UCSD-AML1 (cell line): ENCODE results near the gene MZT2B.
"Not testable (repeated sequence)": the region's sequence is repeated elsewhere in the genome, so short reads cannot be mapped to it uniquely, and the experiment has no call there.

Experiments
- DNase-seq: peaks from one replicate; lab custom pipeline; 2025; ENCODE audit not compliant: unreplicated experiment; lab: John Stamatoyannopoulos, UW

Gene MZT2B

DNA sequence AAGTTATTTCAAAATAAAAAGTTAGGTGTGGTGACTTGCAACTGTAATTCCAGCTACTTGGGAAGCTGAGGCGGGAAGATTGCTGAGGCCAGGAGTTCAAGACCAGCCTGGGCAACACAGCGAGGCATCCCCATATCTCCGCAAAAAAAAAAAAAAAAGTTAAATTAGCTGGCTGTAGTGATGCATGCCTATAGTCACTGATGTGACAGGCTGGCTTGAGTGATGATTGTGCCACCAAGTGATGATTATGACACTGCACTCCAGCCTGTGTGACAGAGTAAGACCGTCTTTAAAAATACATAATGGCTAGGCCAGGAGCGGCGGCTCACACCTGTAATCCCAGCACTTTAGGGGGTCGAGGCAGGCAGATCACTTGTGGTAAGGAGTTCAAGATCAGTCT is 12.2 kb upstream of the MZT2B start:
- DNase-seq: no peak

DNA sequence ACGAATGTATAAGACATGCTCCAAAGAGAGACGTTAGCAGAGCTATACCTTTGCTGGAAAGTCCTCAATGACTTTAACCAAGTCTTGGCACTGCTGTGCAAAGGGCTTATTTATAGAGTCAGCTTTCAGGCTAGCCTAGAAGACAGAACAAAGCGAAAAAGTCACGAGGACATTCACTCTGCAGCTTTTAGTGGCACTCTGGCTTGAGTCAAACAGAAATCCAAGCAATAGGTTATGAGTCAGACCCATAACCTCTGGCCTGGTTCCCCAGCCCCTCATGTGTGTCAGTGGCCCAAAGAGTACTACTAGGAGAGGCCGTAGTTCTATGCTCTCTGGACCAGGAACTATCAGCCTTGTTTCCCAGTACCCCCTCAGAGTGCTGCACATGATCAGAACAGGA is 7.2 kb upstream of the MZT2B start:
- DNase-seq: not testable (repeated sequence)

DNA sequence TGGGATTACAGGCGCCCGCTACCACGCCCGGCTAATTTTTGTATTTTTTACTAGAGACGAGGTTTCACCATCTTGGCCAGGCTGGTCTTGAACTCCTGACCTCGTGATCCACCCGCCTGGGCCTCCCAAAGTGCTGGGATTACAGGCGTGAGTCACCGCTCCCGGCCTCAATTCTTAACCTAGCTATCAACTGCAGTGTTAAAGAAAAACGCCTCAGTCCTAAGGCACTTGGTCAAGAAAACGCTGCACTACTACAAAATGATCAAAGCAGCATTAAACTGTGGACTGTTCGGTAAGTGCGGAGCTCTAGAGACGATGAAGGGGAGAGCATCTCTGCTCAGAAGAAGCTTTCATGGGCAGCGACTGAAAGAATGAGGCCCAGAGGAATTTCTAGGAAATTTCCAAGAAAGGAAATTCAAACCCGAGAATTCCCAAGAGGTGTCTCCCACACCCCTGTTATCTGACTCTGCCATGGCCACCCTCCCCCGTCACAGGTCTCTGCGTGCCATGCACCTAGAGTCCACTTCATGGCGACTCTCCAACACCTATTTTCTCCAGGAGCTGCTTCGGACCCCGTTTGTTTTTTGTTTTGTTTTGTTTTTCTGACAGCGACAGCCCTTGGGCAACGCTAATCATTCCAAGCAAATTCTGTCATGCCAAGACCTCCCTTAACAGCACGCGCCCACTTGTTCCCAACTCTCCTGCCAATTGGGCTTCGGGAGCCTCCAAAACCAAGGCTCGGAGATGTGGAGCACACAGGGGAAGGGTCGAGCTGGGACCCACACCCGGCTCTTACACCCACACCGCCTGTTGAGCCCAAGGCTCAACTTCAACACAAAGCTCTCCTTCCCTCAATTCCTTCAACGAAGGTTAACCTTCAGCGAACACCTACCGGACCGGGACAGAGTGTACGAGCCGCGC is 1.4 kb upstream of the MZT2B start:
- DNase-seq: not testable (repeated sequence)

DNA sequence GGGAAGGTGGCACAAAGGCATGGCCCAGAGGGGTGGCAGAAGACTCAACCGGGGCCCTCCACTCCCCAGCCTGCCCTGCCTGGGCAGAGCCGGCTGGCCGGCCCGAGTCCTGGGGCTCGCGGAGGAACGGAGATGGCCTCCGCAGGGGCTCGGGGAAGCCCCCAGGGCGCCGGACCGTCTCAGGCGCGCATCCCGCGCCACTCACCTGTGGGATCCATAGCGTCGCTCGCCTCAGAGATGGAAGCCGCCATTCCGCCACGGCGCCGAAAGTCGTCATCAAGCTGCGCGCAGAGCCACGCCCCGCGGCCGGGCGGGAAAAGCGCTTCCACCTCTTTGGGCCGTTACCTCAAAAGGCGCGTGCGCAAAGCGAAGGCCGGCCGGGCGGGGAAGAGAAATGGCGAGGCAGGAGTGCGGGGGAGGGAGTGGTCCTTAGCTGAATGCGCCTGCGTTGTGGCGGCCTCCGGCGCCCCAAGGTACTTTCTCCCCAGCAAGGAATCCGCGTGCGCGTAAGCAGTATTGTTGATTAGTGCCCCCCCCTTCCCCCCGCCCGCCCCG is 660 bp upstream of the MZT2B start, which contains the start of gene SMPD4:
TSS of gene SMPD4 (minus strand) at position 278 of the 555 bp plus-strand sequence. CDS start 5,010 bp downstream, outside the sequence.
- DNase-seq: peak; percentile 98

DNA sequence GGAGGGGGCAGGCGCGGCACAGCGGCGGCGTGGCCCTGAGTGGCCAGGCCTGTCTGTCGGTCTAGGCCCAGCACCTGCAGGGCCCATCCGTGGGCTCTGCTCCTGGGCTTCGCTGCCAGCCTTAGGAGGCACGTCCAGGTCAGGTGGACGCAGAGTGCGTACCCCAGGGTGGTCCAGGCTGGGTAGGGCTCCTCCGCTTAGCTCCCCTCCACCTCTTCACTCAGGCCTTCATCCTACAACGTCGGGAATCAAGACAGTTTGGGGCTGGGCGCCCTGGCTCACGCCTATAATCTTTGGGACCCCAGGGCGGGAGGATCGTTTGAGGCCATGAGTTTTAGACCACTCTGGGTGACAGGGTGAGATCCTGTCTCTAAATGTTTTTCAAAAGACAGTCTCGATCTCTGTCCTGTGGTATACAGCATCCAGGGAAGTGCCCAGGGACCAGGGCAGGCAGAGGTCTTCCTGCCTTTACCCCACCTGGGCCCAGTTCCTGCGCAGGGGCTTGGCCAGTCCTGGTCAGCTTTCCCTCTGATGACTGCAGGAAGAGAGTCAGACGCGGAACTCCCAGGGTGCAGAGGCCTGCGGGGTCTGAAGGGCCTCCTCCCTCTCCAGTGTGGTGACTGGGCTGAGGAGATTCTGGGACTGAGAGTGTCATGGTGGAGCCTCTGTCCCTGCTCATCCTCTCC is 907 bp downstream of the MZT2B start:
- DNase-seq: peak; percentile 28

GRCh38 chr2:130183512-130184373 is 1.7 kb downstream of the MZT2B start:
- DNase-seq: no peak

- DNase-seq: no peak
These were observed 3.4 kb downstream of the MZT2B start for GRCh38 chr2:130185436-130185835.

DNA sequence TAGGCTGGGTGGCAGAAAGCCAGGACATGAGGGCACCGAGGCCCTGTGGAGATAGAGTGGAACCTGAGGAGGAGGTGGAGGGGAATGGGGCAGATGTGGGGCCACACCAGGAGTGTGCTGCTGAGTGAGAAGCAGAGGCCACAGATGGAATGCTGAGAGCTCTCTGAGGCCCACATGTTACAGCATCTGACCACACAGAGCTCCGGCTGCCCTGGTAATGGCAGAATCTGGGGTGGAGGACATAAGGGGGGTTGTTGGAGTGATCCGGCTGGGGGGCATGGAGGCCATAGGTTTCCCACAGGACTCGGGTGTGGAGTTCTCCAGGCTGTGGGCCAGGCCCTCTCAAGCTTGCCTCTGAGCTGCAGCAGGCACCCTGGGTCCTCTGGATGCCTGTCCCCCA is 3.8 kb downstream of the MZT2B start:
- no peak for DNase-seq

DNA sequence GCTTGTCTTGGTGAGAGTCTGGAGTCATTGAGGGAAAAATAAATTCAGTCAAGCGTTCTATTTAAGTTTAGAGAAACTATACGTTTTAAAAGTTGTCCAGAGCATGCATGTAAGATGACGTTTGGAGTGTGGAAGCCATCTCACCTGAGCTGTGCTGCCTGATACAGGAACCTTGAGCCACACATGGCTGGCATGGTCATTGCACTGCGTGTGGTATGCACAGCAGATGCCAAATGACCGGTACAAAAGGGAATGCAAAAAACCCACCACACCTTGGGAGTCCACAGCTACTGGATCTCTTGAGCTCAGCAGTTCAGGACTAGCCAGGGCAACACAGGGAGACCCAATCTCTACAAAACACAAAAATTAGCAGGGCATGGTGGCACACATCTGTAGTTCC is 4.3 kb downstream of the MZT2B start:
- DNase-seq: no peak

DNA sequence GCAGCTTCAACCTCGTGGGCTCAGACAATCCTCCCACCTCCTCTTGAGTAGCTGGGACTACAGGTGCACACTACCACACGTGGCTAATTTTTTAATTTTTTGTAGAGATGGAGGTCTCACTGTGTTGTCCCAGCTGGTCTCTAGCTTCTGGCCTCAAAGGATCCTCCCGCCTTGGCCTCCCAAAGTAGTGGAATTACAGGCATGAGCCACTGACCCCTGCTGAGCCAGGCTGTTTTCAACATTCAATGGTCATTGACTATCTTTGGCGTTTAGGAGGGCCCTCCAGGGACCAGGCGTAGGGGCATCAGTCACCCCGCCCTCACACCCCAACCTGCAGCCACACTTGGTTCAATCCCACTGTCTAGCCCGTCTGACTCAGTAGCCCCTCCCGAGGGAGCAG is 5.2 kb downstream of the MZT2B start:
- DNase-seq: no peak

GRCh38 chr2:130187859-130188792 is 6.1 kb downstream of the MZT2B start:
- DNase-seq: not testable (repeated sequence)

GRCh38 chr2:130188958-130189357 is 6.9 kb downstream of the MZT2B start:
- DNase-seq: not testable (repeated sequence)

- no peak for DNase-seq
These were observed 8.2 kb downstream of the MZT2B start for GRCh38 chr2:130190237-130190636.

DNA sequence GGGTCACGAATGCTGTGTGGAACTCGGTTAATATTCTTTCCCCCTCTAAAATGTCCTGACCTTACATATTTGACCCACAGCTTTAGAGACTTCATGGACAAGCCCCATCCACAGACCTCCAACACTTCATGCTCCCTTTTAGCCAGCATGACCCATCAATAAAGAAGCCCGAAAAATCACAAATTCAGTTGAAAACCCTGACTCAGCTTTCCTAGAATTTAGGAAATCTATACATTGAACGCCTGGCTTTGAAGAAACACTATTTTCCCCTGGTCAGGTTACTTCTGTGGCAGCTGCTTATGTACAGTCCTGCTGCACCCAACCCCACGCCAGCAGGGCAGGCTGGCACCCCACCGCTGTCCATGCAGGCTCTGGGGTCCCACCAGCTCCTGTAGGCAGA is 9.3 kb downstream of the MZT2B start:
- DNase-seq: not testable (repeated sequence)

DNA sequence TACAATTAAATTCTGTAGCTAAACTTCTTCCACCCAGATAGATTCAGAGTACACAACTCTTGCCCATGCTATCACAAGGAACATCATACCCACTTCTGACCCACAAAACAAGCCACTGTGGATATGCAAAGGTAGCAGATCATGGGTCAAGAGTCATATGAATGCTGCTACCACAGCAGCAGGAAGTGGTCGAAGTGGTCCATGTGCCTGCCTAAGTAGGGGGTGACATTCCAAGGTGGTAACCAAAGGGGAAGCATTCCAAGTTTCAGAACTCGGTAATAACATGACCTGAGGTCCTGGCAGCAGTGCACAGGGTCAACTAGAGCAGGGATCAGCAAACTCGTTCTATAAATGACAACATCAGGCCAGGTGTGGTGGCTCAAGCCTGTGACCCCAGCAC is 10.4 kb downstream of the MZT2B start:
- DNase-seq: not testable (repeated sequence)

DNA sequence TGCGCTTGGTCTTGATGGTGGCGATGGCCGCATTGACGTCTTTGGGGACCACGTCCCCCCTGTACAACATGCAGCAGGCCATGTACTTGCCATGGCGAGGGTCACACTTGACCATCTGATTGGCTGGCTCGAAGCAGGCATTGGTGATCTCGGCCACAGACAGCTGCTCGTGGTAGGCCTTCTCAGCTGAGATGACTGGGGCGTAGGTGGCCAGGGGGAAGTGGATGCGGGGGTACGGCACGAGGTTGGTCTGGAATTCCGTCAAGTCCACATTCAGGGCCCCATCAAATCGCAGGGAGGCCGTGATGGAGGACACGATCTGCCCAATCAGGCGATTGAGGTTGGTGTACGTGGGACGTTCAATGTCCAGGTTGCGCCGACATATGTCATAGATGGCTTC is 11.8 kb downstream of the MZT2B start:
- DNase-seq: not testable (repeated sequence)

DNA sequence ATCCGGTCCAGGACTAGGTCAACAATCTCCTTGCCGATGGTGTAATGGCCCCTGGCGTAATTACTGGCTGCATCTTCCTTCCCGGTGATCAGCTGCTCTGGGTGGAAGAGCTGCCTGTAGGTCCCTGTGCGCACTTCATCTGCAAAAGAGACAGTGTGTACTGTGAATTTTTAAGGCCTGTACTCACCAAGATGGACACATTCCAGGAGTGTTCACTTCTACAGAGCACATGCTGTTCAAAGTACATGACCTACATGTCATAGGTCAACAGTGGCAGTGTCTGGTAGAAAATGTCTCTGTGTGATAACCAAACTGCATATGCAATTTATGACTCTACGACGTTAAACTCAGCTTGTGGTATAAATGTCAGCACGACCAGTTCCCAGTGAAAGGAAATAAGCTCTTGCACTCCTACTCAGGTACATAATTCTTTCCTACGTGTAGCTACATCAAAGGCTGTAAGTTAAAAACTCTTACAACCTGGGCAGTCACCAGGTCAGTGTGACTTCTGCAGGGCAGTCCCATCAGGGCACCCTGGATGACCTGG is 13.1 kb downstream of the MZT2B start:
- not testable (repeated sequence) for DNase-seq

DNA sequence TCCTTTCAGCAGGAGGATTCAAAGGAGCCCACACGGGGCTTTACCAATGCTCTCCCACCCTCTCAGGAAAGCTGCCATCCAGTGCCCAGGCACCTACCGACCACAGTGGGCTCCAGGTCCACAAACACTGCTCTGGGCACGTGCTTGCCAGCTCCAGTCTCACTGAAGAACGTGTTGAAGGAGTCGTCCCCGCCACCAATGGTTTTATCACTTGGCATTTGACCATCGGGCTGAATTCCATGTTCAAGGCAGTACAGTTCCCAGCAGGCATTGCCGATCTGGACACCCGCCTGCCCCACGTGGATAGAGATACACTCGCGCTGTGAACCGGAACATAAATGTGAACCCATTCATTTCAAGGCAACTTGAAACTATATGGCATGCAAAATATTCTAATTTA is 14.0 kb downstream of the MZT2B start:
- not testable (repeated sequence) for DNase-seq

- DNase-seq: no peak
These were observed 16.3 kb downstream of the MZT2B start, which contains the start of gene TUBA3E for GRCh38 chr2:130198343-130198742. Gene TUBA3E, minus strand, starts transcription at chr2:130198439. Its CDS starts 79 bp downstream, at chr2:130198360.
